Stimulated activated CD4-positive, alpha-beta T cell treated with anti-CD3 and anti-CD28 coated beads, Interleukin-15, amount 100 ng/mL, for 1 hour (primary cell): ENCODE measurements around the gene AGBL4.
A peak's percentile ranks its signal among the peaks of the same experiment; 100 is the strongest.

Experiments used
- DNase-seq, 2 donors: peaks; one replicate each; pipeline ENCODE4 v3.0.0-alpha.2; 2020; ENCODE audit warnings: low read depth in 1 of 2, low spot score in 1 of 2

AGBL4 gene

DNA sequence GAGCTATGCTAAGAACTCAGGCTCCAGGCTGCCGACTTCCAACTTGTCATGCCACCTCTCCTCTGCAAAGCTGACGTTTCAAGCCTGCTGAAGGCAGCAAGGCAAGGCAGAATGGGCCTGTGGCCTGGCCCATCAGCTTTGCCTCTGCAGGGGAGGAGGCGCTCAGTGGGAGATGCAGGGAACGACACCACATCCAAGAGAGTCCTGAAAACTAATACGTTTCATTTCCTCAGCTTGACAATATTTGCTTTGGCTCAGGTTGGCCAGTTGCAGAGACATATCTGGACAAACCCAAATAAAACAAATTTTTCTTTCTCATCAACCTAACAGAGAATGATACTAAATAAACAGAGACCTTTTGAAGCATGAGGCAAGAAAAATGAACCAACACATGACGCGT, 1282.4 kb downstream of the AGBL4 start:
- DNase-seq = no peak

DNA sequence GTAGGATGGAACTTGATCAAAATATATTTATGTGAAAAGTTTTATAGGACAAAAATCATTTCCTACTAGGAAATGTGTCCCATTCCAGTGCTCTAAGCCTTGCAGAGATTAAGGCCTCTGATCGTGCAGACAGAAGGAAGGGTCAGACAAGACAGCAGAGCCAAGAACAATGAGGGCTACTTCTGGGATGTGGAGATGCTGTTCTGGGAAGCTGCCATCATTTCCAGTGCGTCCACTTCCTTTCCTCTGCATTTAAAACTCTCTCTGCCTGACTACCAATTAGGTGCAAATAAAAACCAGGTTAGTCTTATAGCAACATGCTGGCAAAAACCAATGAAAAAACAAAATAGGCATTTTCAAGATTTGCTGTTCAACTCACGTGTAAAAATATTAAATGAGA, 1283.1 kb downstream of the AGBL4 start:
- no peak for DNase-seq

DNA sequence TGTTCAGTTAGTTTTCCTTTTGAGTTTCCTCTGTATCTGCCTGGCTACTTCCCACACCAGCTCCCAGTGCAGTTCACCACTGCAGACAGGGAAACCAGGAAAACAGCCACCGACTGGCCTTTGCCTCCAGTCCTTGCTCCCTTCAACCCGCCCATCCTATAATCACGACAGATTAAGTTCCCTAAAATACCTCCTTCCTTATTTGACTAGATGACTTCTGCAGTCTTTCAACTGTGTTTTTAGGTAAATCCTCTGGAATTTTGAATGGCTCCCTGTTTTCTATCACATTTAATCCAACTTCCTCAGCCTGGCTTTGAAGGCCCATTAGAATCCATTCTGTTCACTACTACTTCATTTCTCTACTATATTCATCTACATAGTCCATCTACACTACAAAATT, 1284.7 kb downstream of the AGBL4 start:
- no peak for DNase-seq

DNA sequence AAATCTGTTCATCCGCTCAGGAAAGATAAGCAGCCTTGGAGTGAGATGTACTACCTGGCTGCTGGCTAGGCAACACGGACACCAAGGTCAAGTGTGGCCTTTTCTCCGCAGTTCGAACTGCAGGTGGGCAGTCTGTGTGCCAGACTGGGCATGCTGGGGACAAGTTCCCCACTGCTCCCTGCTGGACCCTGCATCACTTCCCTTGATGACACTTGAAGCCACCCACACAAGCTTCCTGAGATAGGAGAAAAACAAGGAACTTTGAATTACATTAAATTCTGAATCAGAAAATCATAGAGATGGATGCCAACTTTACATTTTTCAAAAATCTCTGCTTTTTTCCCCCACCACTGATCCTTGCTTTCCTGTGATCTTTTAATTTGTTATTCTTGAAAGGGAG, 1285.4 kb downstream of the AGBL4 start:
- no peak for DNase-seq

DNA sequence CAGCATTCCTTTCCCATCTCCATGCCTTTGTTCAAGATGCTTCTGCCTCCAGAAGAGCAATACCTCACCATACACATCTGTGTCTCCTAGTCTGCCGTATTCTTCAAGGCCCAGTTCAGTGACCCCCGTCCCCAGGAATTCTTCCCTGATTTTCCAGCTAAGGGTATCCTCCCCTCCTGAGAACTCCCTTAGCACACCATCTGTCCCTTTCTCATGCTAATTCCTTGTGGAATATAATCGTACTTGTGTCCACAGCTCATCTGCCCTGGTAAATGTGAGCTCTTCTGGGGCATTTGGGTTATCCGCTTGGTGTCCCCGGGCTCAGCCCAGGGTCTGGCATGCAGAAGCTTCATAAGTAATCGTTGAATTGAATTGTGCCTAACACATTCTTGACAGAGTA, 1288.0 kb downstream of the AGBL4 start:
- DNase-seq = no peak

DNA sequence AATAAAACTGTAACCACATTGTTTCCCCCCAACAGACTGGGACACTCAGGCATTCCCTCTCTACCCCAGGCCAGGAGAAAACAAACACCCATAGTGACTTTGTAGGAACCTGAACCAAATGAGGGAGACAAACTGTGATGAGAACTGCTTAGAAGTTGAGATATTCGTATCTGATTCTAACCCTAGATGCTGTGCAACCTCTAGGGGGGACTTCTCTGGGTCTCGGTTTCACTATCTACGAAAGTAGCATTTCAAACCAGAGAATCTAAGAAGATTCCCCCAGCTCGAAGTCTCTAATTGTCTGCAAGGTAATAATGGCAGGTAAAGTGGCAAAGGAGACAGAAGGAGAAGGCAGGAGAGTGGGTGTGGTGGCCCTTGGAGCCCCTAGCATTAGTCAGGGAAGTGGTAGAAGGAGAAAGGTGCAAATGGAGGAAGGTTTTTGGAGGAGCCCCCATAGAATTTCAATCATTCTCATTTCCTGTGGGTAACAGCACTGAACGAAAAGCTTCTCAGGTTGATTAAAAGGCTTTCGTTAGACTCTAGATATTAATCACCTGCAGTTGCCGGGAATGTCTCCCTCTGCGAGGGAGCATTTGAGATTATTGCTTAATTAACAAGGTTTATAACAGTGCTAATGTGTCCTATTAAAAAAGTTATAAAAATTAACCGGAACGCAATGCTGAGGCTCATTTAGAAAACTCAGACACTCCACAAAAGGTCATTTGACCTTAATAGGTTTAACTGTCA, 1293.4 kb downstream of the AGBL4 start:
- DNase-seq = no peak

DNA sequence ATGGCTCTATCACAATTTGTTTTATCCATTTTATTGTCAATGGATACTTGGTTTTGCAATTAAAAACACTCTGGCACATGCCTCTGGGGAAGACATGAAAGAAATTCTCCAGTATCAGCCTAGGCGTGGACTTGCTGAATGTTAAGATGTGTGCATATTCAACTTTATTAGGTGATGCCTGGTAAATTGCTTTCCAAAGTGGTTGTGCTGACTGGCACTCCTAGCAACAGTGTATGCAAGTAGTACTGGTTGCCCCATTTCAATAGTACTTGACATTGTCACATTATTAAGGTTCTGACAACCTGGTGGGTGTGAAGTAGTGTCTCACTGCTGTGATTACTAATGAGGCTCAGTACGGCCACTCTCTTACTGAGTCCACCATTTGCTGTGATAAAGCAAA, 1295.2 kb downstream of the AGBL4 start:
- no peak for DNase-seq

DNA sequence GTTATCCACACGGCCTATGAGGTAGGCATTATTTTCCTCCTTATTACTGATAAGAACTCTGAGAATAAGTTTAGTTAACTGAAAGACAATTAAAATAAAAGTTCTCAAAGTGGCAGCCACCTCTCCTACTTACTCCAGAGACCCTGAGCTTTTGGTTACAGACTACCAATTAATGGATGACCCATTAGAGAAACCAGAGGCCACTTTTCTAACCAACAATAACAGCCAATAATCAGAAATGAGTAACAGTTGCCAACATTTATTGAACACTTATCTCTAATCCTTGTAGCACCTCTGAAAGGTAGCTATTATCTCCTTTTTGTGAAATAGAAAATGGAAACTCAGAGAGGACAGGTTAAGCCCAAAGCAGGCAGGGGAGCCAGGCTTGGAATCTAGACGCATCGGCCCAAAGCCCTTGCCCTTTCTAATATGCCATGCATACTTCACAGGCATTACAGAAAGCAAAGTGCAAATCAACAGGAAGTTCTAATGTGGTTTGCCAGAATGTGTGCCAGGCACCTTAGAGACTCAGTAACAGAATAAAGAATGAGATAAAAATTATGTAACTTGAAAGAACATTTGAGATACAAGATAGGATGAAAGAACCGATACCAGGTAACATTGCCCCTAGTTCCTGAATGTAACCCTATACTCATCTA, 1297.1 kb downstream of the AGBL4 start:
- no peak for DNase-seq

DNA sequence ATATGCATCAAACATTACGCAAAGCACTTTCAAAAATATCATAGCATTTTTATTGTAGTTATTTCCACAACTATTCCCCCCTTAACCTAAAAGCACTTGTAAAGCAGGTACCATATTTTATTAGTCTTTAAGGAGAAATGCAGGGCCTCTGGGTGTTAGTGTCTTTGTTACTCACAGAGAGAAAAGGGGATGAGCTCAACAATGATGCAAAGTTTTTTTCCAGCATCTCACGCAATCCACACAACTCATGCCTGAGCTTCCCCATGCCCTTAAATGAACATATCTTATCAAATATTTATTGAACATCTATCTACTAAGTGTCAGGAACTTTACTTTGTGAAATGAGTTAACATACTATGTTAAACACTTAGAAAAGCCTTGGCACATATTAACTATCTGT, 1297.6 kb downstream of the AGBL4 start:
- DNase-seq = no peak

DNA sequence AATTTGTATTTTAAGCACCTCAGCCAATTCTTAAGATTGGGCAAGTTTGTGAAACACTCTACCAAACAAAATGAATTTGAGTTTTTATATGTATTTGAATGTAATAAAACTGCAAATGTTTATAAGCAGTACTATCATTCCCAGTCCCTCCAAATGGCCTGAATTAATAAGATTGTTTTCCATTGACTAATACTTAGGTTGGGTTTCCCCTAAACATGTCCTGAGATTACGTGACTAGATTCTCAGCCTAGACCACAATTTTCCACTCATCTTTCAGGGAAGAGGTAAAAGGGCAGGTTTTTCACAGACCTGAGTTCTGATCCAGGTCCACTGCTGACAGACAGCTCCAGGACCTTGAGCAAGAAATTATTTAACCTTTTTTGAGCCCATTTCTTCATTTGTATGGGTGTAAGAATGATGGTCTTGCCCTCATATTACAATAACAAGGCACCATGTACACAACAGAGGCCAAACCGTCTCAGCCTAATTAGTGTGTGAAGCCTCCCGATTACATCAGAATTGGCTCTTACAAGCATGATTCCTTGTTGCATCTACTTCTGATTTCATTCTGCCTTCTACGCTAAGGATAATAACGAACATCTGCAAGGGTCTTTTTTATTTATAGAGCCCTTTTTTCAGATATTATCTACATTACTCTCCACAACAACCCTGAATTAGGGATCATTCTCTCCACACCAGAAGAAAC, 1298.3 kb downstream of the AGBL4 start:
- DNase-seq = no peak

DNA sequence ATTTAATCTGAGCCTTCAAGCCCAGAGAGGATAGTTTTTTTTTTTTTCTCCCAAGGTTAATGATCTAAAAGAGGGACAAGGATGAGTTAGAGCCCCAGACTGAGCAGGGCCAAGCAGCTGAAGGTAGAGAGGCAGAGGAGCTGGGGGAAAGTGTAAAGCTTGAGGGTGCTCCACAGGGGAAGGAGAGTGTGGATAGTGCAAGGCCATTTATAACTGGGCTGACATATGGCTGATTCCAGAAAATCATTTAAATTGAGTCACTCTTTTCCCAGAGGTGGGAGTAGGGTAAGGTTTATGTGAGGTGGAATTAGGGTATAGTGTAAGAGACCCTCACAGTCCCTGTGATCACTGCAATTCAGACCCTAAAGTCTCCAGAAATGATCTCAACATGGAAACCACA, 1302.8 kb downstream of the AGBL4 start:
- DNase-seq = no peak

DNA sequence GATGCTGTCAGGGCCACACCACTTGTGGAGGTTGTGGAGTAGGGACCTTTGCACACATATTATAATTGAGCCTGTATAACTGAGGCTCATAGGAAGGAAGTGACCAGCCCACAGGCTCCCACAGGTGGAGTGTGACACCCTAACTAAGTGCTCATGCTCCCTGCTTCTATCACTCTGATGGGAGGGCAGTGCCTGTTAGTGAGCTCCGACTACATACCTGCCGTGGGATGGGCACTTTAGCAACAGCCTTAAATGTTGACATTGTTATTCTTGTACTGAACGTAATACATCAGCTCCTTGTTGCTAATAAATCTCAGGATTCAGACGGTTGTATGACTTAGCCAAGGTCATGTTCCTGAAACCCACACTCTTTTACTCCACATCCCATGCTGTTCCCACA, 1305.0 kb downstream of the AGBL4 start:
- DNase-seq = no peak

DNA sequence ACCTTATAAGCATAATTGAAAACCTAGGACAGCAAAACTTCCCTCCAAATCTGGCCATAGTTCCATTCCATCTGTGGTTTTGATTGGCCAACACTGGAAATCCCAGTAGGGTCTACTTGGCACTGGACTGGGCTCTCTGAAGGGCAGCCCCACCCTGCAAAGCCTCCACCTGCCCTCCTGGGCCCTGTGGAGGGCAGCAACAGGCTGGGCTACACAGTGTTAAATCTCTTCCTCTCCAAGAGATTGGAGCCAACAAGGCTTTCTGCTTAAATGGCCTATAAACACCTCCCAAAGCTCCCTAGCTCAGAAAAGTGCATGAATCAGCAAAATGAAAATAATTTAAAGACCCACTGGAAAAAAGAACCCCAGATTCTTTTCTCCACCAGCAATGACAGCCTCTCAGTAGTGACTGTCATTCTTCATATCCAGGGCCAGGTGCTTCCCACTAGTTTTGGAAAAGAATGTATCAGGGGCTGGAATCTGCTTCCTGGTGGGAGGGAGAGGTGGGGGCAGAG, 1305.6 kb downstream of the AGBL4 start:
- DNase-seq = no peak

DNA sequence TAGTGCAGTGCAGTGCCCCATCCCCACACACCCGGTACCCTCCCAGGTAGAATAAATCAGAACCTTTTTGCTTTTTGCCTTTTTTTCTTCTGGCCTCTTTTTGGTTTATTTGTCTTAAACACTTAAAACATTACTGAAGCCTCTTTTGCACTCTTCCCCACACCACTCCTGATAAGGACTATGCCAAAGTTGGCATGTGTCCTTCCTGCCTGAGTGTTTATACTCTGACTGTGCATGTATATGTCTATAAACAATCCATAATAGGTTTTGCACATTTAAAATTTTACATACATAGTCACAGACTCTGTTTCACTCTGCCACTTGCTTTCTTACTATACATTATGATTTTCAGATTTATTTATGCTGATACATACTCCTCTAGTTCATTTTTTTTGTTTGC, 1306.7 kb downstream of the AGBL4 start:
- no peak for DNase-seq

DNA sequence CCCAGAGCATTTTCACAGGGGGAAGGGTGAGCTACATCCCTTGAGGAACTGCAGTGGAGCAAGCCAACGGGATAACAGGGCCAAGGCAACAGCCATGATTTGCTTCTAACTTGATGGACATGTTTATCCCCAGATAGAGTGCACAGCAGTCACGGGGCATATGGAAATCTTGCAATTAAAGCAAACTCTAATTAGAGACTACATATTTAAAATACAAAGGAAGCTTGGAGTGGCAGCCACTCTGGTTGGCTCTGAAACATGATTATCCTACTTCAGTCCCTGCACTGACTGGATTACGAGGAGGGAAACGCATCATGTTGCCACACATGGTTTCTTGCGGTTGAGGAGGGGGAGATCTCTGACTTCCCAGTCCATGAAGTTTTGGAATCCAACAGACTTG, 1307.8 kb downstream of the AGBL4 start:
- no peak for DNase-seq

DNA sequence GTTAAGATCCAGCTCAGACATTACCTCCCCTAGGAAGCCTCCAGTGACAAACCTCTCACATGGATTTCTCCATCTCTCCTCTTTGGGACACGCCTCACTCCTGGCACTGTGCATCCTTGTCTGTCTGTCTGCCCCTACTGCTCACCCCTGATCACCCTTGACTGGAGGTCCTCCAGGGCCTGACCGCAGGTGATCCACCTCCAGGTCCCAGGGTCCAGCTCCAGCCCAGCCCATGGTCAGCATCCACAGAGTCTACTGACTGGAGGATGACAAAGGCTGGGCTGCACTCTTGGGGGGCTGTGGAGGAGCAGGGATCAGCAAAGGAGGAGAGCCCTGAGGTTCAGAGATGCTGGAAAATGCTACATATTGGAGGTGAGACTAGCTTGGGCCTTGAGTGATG, 1312.8 kb downstream of the AGBL4 start:
- no peak for DNase-seq

DNA sequence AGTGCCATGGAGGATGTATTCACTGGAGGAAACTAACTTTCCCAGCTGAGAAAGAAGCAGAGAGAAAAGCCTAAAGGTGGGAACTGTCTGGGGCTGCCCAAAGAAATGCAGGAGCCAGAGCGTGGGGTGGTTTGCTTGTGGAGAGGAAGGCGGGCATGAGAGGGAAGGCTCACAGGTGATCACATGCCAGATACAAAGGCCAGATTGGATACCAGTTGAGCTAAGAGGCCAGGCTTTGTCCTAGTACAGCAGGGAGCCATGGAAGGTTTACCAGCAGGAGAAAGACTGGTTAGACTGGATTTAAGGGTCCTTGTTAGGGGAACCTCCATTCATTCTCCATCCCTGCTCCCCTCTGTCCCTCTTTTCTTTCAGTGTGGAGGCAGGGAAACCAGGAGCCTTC, 1313.4 kb downstream of the AGBL4 start:
- no peak for DNase-seq

DNA sequence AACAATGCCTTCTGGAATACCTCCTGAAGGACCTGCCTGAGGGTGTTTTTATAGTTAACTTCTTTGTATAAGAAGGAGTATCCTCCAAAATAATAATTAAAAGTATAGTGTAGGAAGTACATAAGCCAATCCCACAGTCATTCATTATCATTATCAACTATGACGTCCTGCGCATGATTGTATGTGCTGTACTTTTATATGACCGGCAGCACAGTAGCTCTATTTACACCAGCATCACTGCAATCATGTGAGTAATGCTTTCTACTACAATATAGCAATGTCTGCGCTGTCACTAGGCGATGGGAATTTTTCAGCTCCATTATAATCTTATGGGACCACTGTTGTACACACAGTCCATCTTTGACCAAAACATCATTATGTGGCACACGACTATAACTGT, 1319.0 kb downstream of the AGBL4 start:
- no peak for DNase-seq

DNA sequence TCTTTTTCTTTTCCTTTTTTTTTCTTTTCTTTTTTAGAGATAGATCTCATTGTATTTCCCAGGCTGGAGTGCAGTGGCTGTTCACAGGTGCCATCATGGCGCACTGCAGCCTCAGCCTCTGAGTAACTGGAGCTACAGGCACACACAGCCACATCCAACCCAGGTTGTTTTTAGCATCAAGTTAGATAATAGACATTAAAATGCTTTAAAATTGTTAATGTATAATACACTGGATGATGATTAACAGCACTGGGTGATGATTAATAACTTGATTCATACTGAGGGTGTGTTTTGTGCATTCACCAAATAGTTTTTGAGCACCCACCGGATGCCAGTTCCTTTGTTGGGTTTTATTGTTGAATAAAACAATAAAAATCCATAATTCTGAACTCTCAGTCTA, 1322.3 kb downstream of the AGBL4 start:
- no peak for DNase-seq

DNA sequence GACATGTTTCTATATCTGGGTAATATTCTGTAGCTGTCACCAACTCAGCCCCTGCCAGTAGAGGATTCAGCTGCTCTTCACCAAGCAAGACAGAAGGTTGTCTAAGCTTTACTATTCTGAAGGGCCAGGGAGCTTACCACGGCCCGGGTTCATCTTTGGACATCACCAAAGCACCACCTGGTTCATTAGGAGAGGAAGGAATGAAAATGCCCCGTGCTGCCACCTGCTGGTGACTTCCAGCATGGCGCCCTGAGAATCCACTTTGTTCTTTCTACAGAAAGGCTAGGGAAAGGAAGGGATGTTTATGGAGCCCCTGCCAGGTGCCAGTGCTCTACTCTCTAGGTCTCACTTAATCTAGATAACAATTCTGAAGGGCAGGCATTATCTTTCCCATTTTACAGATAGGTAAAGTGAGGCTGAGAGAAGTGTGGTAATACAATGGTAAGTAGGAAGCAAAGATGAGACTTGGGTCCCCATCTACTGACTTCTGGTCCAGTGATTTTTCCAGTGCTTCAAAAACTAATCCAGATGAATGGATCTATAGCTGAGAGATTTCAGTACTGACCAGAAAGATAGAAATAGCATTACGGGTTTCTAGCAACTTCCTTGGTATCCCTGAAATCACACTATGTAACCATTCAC, 1326.6 kb downstream of the AGBL4 start:
- peak in 1 of 2 donors; percentile 25 for DNase-seq

DNA sequence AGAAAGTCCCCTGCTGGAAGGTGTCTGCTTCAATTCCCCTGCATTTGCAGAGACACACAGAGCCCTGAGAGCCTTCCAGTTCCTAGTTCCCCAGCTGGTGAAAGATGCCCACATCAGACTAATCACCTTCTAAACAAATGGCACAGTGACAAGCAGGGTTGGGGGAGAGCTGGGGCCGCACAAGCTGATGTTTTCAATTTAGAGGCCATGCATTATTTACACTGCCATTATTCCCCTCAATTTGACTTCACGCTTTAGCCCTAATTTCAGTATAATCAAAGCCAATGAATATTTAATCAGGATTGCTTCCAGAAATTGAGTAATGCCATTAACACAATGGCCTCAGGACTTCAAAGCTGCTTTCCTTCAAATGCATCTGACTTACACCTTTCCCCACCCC, 1328.6 kb downstream of the AGBL4 start:
- DNase-seq = no peak
